Measurements from ENCODE around the gene FSTL5. TPM values are rescaled to one million over a fixed set of nuclear protein-coding genes. Genes with fewer than 3 reads are reported as not detected.

The FSTL5 gene
- total RNA-seq, 1 experiment from 2014 or later, result 0.55 TPM

GRCh38 chr4:162104459-162105124 is 59.2 kb downstream of the FSTL5 start:
- Mint-ChIP-seq H3K27ac (peak overlapping the region; percentile 89), H3K4me1 (peaks cover 57% of the 10 kb centered on the region), H3K4me3 (peak overlapping the region; percentile 49; the same call in 1 of the 2 replicates), H3K36me3 (peaks cover 9% of the 10 kb centered on the region), H3K9me3 (peaks cover 9% of the 10 kb centered on the region), H3K27me3 (ENCODE audit: low read depth) (no peaks in the 10 kb centered on the region)
- ChIA-PET CTCF (no interaction called here), POLR2A (no interaction called here)
- ATAC-seq (peak; percentile 71), DNase-seq (ENCODE audit: low spot score) (no peak)
- TF ChIP-seq ETV6 (CRISPR knock-in tag; IDR thresholded peaks at IDR 0.05) (no peak), TEAD4 (CRISPR knock-in tag; IDR thresholded peaks at IDR 0.05) (no peak), RORB (CRISPR knock-in tag; IDR thresholded peaks at IDR 0.05) (no peak), CBFB (CRISPR knock-in tag; IDR thresholded peaks at IDR 0.05; ENCODE audit: low read depth) (no peak), CREB1 (CRISPR knock-in tag; IDR thresholded peaks at IDR 0.05) (no peak), USF2 (CRISPR knock-in tag; IDR thresholded peaks at IDR 0.05) (no peak), ZNF532 (CRISPR knock-in tag; IDR thresholded peaks at IDR 0.05; ENCODE audit: borderline replicate concordance) (no peak), ATF1 (CRISPR knock-in tag; IDR thresholded peaks at IDR 0.05) (no peak), TCF7 (CRISPR knock-in tag; IDR thresholded peaks at IDR 0.05; ENCODE audit: low read depth) (no peak), FOXP1 (CRISPR knock-in tag; IDR thresholded peaks at IDR 0.05; ENCODE audit: borderline replicate concordance) (no peak), SMAD4 (CRISPR knock-in tag; IDR thresholded peaks at IDR 0.05) (no peak), STAT6 (CRISPR knock-in tag; conservative IDR thresholded peaks at IDR 0.05; ENCODE audit: low read depth) (no peak)
- TF ChIP-seq, protein P1, sequence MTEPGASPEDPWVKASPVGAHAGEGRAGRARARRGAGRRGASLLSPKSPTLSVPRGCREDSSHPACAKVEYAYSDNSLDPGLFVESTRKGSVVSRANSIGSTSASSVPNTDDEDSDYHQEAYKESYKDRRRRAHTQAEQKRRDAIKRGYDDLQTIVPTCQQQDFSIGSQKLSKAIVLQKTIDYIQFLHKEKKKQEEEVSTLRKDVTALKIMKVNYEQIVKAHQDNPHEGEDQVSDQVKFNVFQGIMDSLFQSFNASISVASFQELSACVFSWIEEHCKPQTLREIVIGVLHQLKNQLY (CRISPR knock-in tag; IDR thresholded peaks at IDR 0.05), result no peak
- TF ChIP-seq, protein P2, sequence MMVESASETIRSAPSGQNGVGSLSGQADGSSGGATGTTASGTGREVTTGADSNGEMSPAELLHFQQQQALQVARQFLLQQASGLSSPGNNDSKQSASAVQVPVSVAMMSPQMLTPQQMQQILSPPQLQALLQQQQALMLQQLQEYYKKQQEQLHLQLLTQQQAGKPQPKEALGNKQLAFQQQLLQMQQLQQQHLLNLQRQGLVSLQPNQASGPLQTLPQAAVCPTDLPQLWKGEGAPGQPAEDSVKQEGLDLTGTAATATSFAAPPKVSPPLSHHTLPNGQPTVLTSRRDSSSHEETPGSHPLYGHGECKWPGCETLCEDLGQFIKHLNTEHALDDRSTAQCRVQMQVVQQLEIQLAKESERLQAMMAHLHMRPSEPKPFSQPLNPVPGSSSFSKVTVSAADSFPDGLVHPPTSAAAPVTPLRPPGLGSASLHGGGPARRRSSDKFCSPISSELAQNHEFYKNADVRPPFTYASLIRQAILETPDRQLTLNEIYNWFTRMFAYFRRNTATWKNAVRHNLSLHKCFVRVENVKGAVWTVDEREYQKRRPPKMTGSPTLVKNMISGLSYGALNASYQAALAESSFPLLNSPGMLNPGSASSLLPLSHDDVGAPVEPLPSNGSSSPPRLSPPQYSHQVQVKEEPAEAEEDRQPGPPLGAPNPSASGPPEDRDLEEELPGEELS (CRISPR knock-in tag; IDR thresholded peaks at IDR 0.05), result no peak
- TF ChIP-seq, protein P3, sequence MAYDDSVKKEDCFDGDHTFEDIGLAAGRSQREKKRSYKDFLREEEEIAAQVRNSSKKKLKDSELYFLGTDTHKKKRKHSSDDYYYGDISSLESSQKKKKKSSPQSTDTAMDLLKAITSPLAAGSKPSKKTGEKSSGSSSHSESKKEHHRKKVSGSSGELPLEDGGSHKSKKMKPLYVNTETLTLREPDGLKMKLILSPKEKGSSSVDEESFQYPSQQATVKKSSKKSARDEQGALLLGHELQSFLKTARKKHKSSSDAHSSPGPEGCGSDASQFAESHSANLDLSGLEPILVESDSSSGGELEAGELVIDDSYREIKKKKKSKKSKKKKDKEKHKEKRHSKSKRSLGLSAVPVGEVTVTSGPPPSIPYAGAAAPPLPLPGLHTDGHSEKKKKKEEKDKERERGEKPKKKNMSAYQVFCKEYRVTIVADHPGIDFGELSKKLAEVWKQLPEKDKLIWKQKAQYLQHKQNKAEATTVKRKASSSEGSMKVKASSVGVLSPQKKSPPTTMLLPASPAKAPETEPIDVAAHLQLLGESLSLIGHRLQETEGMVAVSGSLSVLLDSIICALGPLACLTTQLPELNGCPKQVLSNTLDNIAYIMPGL (CRISPR knock-in tag; IDR thresholded peaks at IDR 0.05), result no peak
- TF ChIP-seq, protein P4, sequence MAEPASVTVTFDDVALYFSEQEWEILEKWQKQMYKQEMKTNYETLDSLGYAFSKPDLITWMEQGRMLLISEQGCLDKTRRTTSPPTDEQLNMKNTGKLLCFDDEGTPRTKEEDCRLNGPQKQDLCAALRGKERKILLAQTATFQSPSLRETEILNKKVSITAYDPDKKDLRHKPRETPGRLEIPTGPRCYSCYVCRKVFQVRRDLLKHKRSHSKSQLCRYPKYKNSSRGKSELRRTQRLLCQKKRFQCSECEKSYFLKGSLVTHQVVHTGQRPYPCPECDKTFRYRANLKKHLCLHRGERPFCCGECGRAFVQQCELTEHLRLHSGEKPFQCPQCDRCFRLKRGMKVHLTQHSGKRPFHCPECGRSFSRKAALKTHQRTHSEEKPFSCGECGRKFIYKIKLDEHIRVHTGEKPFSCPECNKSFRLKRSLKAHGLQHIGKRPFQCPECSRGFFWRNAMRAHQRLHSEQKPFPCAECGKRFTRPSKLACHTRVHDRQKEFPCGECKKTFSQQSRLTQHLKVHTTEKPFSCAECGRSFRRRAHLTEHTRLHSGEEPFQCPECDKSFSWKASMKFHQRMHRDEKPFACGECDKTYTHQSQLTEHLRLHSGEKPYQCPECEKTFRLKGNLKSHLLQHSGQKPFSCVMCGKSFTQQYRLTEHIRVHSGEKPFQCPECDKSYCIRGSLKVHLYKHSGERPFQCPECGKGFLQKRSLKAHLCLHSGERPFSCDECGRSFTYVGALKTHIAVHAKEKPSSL (CRISPR knock-in tag; conservative IDR thresholded peaks at IDR 0.05), result no peak
- TF ChIP-seq, protein P5, sequence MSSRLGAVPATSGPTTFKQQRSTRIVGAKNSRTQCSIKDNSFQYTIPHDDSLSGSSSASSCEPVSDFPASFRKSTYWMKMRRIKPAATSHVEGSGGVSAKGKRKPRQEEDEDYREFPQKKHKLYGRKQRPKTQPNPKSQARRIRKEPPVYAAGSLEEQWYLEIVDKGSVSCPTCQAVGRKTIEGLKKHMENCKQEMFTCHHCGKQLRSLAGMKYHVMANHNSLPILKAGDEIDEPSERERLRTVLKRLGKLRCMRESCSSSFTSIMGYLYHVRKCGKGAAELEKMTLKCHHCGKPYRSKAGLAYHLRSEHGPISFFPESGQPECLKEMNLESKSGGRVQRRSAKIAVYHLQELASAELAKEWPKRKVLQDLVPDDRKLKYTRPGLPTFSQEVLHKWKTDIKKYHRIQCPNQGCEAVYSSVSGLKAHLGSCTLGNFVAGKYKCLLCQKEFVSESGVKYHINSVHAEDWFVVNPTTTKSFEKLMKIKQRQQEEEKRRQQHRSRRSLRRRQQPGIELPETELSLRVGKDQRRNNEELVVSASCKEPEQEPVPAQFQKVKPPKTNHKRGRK (CRISPR knock-in tag; IDR thresholded peaks at IDR 0.05; ENCODE audit: borderline replicate concordance), result no peak
